Esophagus muscularis mucosa (tissue), 4 donors: ENCODE measurements around the gene JADE2.
A peak's percentile ranks its signal among the peaks of the same experiment; 100 is the strongest.

Experiments used
- EP300 ChIP-seq: sonication (generic); formaldehyde crosslinking; IDR thresholded peaks from one replicate; pipeline ENCODE4 v1.6.1; 2017; ENCODE audit warnings: antibody characterized with exemption
- POLR2A ChIP-seq: fragments of 450-650 bp; IDR thresholded peaks from one replicate; pipeline ENCODE4 v1.6.1; 2017; ENCODE audit warnings: antibody characterized with exemption, moderate library complexity, mild to moderate bottlenecking, low read depth
- POLR2AphosphoS5 ChIP-seq, 2 donors: sonication (generic); formaldehyde crosslinking; IDR thresholded peaks; one replicate each; pipeline ENCODE4 v1.6.1; 2017; ENCODE audit warnings: antibody characterized with exemption in 2 of 2
- TF ChIP-seq, protein P1 (sequence below), 3 experiments: fragments of 200-600 bp in 2 of 3; fragments of 450-650 bp in 1 of 3; sonication (generic) in 2 of 3; IDR thresholded peaks; one replicate each; pipeline ENCODE4 v1.5.1; 2017 to 2019; ENCODE audit warnings: antibody characterized with exemption in 3 of 3, mild to moderate bottlenecking in 2 of 3, moderate library complexity in 1 of 3

DNA sequence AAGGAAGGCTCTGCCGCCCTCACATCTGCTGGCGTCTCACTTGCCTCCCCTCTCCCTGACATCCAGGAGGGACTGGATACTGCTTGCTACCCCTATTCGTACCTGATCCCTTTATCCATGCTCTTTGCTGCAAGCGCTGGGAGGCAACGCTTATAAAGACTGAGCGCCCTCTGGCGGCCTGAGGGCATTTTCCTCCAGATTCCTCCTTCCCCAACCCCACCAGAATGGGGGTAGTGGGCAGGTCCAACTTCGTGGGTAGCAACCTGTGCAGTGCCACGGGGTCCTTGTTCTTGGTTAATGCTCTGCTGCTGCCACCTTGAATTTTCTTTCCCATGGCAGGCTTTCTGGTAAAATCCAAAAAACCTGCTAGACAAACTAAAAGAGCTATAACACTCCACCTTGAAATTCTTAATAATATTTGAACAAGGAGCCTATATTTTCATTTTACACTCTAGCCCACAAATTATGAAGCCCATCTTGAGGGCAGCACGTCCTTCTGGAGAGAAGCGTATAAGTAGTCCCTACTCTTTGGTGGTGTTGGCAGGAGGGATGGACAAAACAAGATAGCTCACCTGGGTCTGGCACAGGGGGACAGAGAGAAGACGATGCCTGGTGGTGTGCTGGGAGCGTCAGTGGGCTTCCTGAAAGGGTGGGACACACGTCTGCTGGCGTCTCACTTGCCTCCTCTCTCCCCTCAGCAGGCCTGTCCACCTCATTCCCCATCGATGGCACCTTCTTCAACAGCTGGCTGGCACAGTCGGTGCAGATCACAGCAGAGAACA lies 52.5 kb downstream of the JADE2 start:
- TF ChIP-seq POLR2A (no peak), POLR2AphosphoS5 (IDR thresholded peaks at IDR 0.05) (peak; percentile 48 to 67), EP300 (no peak)
- TF ChIP-seq, protein P1, sequence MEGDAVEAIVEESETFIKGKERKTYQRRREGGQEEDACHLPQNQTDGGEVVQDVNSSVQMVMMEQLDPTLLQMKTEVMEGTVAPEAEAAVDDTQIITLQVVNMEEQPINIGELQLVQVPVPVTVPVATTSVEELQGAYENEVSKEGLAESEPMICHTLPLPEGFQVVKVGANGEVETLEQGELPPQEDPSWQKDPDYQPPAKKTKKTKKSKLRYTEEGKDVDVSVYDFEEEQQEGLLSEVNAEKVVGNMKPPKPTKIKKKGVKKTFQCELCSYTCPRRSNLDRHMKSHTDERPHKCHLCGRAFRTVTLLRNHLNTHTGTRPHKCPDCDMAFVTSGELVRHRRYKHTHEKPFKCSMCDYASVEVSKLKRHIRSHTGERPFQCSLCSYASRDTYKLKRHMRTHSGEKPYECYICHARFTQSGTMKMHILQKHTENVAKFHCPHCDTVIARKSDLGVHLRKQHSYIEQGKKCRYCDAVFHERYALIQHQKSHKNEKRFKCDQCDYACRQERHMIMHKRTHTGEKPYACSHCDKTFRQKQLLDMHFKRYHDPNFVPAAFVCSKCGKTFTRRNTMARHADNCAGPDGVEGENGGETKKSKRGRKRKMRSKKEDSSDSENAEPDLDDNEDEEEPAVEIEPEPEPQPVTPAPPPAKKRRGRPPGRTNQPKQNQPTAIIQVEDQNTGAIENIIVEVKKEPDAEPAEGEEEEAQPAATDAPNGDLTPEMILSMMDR (IDR thresholded peaks at IDR 0.05): peak; percentile 77 to 86 (median 79)
